BE2C (cell line): ENCODE results near the gene MAP1LC3B2.

Experiments
- DNase-seq: peaks from one replicate; pipeline ENCODE4 v3.0.0-alpha.2; 2020
- H3K27me3 ChIP-seq: fragments of 250-450 bp; sonication (Bioruptor Pico); 2 replicates; pipeline ENCODE4 v1.5.1; 2020; ENCODE audit warnings: mild to moderate bottlenecking
- H3K36me3 ChIP-seq: fragments of 250-450 bp; sonication (Bioruptor Pico); 2 replicates; pipeline ENCODE4 v1.5.1; 2020; ENCODE audit warnings: mild to moderate bottlenecking
- H3K4me1 ChIP-seq: fragments of 250-450 bp; sonication (Bioruptor Pico); 2 replicates; pipeline ENCODE4 v1.5.1; 2020
- H3K4me3 ChIP-seq: 2 replicates; pipeline ENCODE4 v1.5.1; 2011; ENCODE audit warnings: low read depth, low read length
- H3K9me3 ChIP-seq: fragments of 250-450 bp; sonication (Bioruptor Pico); 2 replicates; pipeline ENCODE4 v1.5.1; 2020
- TF ChIP-seq, protein P1 (sequence below): IDR thresholded peaks from 2 replicates; pipeline ENCODE4 v1.5.1; 2012; ENCODE audit warnings: mild to moderate bottlenecking, low read depth, low read length

The MAP1LC3B2 gene

GRCh38 chr12:116603546-116604177 lies 44.5 kb downstream of the MAP1LC3B2 start:
- H3K27me3 ChIP-seq, result no peaks in the 10 kb centered on the region
- TF ChIP-seq, protein P1, sequence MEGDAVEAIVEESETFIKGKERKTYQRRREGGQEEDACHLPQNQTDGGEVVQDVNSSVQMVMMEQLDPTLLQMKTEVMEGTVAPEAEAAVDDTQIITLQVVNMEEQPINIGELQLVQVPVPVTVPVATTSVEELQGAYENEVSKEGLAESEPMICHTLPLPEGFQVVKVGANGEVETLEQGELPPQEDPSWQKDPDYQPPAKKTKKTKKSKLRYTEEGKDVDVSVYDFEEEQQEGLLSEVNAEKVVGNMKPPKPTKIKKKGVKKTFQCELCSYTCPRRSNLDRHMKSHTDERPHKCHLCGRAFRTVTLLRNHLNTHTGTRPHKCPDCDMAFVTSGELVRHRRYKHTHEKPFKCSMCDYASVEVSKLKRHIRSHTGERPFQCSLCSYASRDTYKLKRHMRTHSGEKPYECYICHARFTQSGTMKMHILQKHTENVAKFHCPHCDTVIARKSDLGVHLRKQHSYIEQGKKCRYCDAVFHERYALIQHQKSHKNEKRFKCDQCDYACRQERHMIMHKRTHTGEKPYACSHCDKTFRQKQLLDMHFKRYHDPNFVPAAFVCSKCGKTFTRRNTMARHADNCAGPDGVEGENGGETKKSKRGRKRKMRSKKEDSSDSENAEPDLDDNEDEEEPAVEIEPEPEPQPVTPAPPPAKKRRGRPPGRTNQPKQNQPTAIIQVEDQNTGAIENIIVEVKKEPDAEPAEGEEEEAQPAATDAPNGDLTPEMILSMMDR, result no peak
- no peaks in the 10 kb centered on the region for H3K36me3 ChIP-seq
- H3K4me1 ChIP-seq, result peaks cover 11% of the 10 kb centered on the region
- DNase-seq, result peak; percentile 73
- peak overlapping the region; percentile 30; the same call in 1 of the 2 replicates for H3K4me3 ChIP-seq
- no peaks in the 10 kb centered on the region for H3K9me3 ChIP-seq

GRCh38 chr12:116604178-116604895 lies 45.2 kb downstream of the MAP1LC3B2 start:
- no peaks in the 10 kb centered on the region for H3K9me3 ChIP-seq
- no peaks in the 10 kb centered on the region for H3K36me3 ChIP-seq
- peaks cover 5% of the 10 kb centered on the region for H3K4me1 ChIP-seq
- no peak for DNase-seq
- peak overlapping the region; percentile 30; the same call in 1 of the 2 replicates for H3K4me3 ChIP-seq
- TF ChIP-seq, protein P1, result no peak
- H3K27me3 ChIP-seq, result no peaks in the 10 kb centered on the region

GRCh38 chr12:116604951-116605641 lies 45.9 kb downstream of the MAP1LC3B2 start:
- Histone ChIP-seq H3K27me3 (no peaks in the 10 kb centered on the region), H3K4me3 (no peak overlapping the region), H3K4me1 (peaks cover 4% of the 10 kb centered on the region; the same call in 1 of the 2 replicates), H3K9me3 (no peaks in the 10 kb centered on the region), H3K36me3 (no peaks in the 10 kb centered on the region)
- TF ChIP-seq, protein P1, result no peak
- DNase-seq, result no peak

- TF ChIP-seq, protein P1, result no peak
- Histone ChIP-seq H3K36me3 (no peaks in the 10 kb centered on the region), H3K4me3 (no peak overlapping the region), H3K27me3 (no peaks in the 10 kb centered on the region), H3K9me3 (no peaks in the 10 kb centered on the region), H3K4me1 (peaks cover 4% of the 10 kb centered on the region; the same call in 1 of the 2 replicates)
- no peak for DNase-seq
Observed at GRCh38 chr12:116606397-116606796, 47.2 kb downstream of the MAP1LC3B2 start.

DNA sequence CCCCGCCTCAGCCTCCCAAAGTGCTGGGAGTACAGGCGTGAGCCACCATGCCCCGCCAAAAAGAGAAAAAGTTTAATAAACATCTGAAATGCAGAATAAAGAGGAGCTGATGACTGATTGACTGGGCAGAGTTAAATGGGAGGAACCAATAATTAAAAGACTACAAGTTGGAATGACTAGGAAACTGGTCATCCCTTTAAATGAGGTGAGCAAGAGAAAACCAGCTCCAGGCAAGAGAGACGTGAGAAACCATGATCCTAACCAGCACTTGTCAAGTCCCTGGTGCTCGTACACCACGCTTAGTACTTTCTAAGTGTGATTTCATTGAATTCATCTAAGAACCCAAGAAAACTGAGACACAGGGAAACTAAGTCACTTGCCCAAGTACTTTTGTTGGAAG lies 47.9 kb downstream of the MAP1LC3B2 start:
- DNase-seq, result no peak
- Histone ChIP-seq H3K4me1 (peaks cover 4% of the 10 kb centered on the region; the same call in 1 of the 2 replicates), H3K9me3 (no peaks in the 10 kb centered on the region), H3K36me3 (no peaks in the 10 kb centered on the region), H3K4me3 (no peak overlapping the region), H3K27me3 (no peaks in the 10 kb centered on the region)
- TF ChIP-seq, protein P1, result no peak
